GM21381 (cell line): ENCODE measurements around the gene HS3ST3B1.
A peak's percentile ranks its signal among the peaks of the same experiment; 100 is the strongest.

ENCODE experiments used
- ATAC-seq: cut with Tn5 transposase; IDR thresholded peaks from one replicate; pipeline ENCODE4 v1.9.1; 2021; ENCODE audit warnings: mild to moderate bottlenecking, moderate library complexity; ENCODE audit not compliant: unreplicated experiment

The HS3ST3B1 gene

GRCh38 chr17:14300575-14301278 lies at the start of gene HS3ST3B1:
Gene HS3ST3B1, plus strand, starts transcription at chr17:14301081. Its CDS starts 438 bp downstream, at chr17:14301519.
- peak; percentile 82 for ATAC-seq

GRCh38 chr17:14261406-14261805 lies 39.5 kb upstream of the HS3ST3B1 start:
- ATAC-seq = no peak

- ATAC-seq = no peak
These were observed 32.6 kb upstream of the HS3ST3B1 start for GRCh38 chr17:14268264-14268663.

GRCh38 chr17:14269473-14269872 lies 31.4 kb upstream of the HS3ST3B1 start:
- no peak for ATAC-seq

GRCh38 chr17:14270508-14270907 lies 30.4 kb upstream of the HS3ST3B1 start:
- ATAC-seq = no peak

GRCh38 chr17:14276535-14277250 lies 24.2 kb upstream of the HS3ST3B1 start:
- ATAC-seq = no peak

GRCh38 chr17:14281530-14281929 lies 19.4 kb upstream of the HS3ST3B1 start:
- ATAC-seq = no peak

- no peak for ATAC-seq
These were observed 18.2 kb upstream of the HS3ST3B1 start for GRCh38 chr17:14282726-14283125.

GRCh38 chr17:14289162-14289561 lies 11.7 kb upstream of the HS3ST3B1 start:
- no peak for ATAC-seq

- no peak for ATAC-seq
These were observed 6.0 kb upstream of the HS3ST3B1 start for GRCh38 chr17:14294876-14295275.

GRCh38 chr17:14295676-14296075 lies 5.2 kb upstream of the HS3ST3B1 start:
- no peak for ATAC-seq

- ATAC-seq = no peak
These were observed 4.5 kb upstream of the HS3ST3B1 start for GRCh38 chr17:14296166-14296910.

- no peak for ATAC-seq
These were observed 3.6 kb upstream of the HS3ST3B1 start for GRCh38 chr17:14297161-14297851.

- no peak for ATAC-seq
These were observed 2.5 kb upstream of the HS3ST3B1 start for GRCh38 chr17:14298221-14298946.

GRCh38 chr17:14298947-14299279 lies 2.0 kb upstream of the HS3ST3B1 start:
- ATAC-seq = no peak

- ATAC-seq = no peak
These were observed 1.4 kb upstream of the HS3ST3B1 start for GRCh38 chr17:14299280-14300141.

- ATAC-seq = no peak
These were observed 604 bp downstream of the HS3ST3B1 start for GRCh38 chr17:14301279-14302090.

- ATAC-seq = no peak
These were observed 1.2 kb downstream of the HS3ST3B1 start for GRCh38 chr17:14302091-14302430.
